ENCODE results near the gene C1QTNF4. TPM values are rescaled to one million over a fixed set of nuclear protein-coding genes. Genes with fewer than 3 reads are reported as not detected.
A peak's percentile ranks its signal among the peaks of the same experiment; 100 is the strongest.

C1QTNF4 gene
- total and polyA plus RNA-seq, 2 of the 13 experiments (the other 11 are each of a cell fraction or from before 2014, with no cell fraction given): not detected

GRCh38 chr11:47642099-47642855 lies 48.1 kb upstream of the C1QTNF4 start, which contains the start of gene MTCH2 (continued):
- no peak for TF ChIP-seq JDP2 (CRISPR knock-in tag; IDR thresholded peaks at IDR 0.05; ENCODE audit: borderline replicate concordance)
- peak; percentile 61; the same call in 1 of the 2 replicates for TF ChIP-seq ZC3H4 (CRISPR knock-in tag; IDR thresholded peaks at IDR 0.05; ENCODE audit: borderline replicate concordance)
- no peak for TF ChIP-seq WIZ (CRISPR knock-in tag; IDR thresholded peaks at IDR 0.05)
- TF ChIP-seq NFAT5 (CRISPR knock-in tag; IDR thresholded peaks at IDR 0.05): peak; percentile 89
- TF ChIP-seq HMGA1 (CRISPR knock-in tag; conservative IDR thresholded peaks at IDR 0.05): no peak
- TF ChIP-seq RXRB (CRISPR knock-in tag; IDR thresholded peaks at IDR 0.05; ENCODE audit: borderline replicate concordance): no peak; the same call in none of the 2 replicates
- no peak; the same call in 1 of the 2 replicates for TF ChIP-seq ZNF431 (CRISPR knock-in tag; IDR thresholded peaks at IDR 0.05; ENCODE audit: borderline replicate concordance, low read depth)
- TF ChIP-seq ZNF121 (CRISPR knock-in tag; IDR thresholded peaks at IDR 0.05): peak; percentile 70
- no peak for TF ChIP-seq ZNF326 (CRISPR knock-in tag; IDR thresholded peaks at IDR 0.05; ENCODE audit: borderline replicate concordance)
- TF ChIP-seq BATF2 (CRISPR knock-in tag; IDR thresholded peaks at IDR 0.05): no peak
- TF ChIP-seq ZNF790 (CRISPR knock-in tag; IDR thresholded peaks at IDR 0.05; ENCODE audit: borderline replicate concordance): no peak; the same call in 1 of the 2 replicates
- TF ChIP-seq ZSCAN5A (CRISPR knock-in tag; IDR thresholded peaks at IDR 0.05; ENCODE audit: borderline replicate concordance): peak; percentile 88
- peak; percentile 80; the same call in 1 of the 2 replicates for TF ChIP-seq ZNF564 (CRISPR knock-in tag; IDR thresholded peaks at IDR 0.05)
- peak; percentile 71 for TF ChIP-seq CTCF (CRISPR knock-in tag; IDR thresholded peaks at IDR 0.05)
- TF ChIP-seq, protein P1, sequence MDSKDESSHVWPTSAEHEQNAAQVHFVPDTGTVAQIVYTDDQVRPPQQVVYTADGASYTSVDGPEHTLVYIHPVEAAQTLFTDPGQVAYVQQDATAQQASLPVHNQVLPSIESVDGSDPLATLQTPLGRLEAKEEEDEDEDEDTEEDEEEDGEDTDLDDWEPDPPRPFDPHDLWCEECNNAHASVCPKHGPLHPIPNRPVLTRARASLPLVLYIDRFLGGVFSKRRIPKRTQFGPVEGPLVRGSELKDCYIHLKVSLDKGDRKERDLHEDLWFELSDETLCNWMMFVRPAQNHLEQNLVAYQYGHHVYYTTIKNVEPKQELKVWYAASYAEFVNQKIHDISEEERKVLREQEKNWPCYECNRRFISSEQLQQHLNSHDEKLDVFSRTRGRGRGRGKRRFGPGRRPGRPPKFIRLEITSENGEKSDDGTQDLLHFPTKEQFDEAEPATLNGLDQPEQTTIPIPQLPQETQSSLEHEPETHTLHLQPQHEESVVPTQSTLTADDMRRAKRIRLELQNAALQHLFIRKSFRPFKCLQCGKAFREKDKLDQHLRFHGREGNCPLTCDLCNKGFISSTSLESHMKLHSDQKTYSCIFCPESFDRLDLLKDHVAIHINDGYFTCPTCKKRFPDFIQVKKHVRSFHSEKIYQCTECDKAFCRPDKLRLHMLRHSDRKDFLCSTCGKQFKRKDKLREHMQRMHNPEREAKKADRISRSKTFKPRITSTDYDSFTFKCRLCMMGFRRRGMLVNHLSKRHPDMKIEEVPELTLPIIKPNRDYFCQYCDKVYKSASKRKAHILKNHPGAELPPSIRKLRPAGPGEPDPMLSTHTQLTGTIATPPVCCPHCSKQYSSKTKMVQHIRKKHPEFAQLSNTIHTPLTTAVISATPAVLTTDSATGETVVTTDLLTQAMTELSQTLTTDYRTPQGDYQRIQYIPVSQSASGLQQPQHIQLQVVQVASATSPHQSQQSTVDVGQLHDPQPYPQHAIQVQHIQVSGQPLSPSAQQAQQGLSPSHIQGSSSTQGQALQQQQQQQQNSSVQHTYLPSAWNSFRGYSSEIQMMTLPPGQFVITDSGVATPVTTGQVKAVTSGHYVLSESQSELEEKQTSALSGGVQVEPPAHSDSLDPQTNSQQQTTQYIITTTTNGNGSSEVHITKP (CRISPR knock-in tag; IDR thresholded peaks at IDR 0.05; ENCODE audit: low read depth): 0 out of 2 replicates have a peak, but pooled peaks have one; percentile 29
